Right renal cortex interstitium (tissue), 3 donors: ENCODE results near the gene CNNM4. TPM values are rescaled to one million over a fixed set of nuclear protein-coding genes. Genes with fewer than 3 reads are reported as not detected.
"Not testable (repeated sequence)": the region's sequence is repeated elsewhere in the genome, so short reads cannot be mapped to it uniquely, and the experiment has no call there.

Source experiments
- DNase-seq, 3 donors: peaks; one replicate each; pipeline ENCODE4 v3.0.0-alpha.2; 2013; ENCODE audit warnings: low read depth in 3 of 3, low spot score in 2 of 3
- polyA plus RNA-seq, 3 donors: library from polyadenylated mRNA; unstranded; fragments of 120-200 nt; gene quantifications; one replicate each; pipeline ENCODE4 v1.2.1, GENCODE V29; 2013; ENCODE audit not compliant: insufficient read length in 3 of 3

Gene CNNM4
- polyA plus RNA-seq, 3 donors: 10.9 to 13.2 (median 12.4) TPM

- no peak for DNase-seq
These were observed 27.9 kb downstream of the CNNM4 start for GRCh38 chr2:96788442-96789244.

- no peak for DNase-seq
These were observed 28.5 kb downstream of the CNNM4 start for GRCh38 chr2:96789245-96789617.

DNA sequence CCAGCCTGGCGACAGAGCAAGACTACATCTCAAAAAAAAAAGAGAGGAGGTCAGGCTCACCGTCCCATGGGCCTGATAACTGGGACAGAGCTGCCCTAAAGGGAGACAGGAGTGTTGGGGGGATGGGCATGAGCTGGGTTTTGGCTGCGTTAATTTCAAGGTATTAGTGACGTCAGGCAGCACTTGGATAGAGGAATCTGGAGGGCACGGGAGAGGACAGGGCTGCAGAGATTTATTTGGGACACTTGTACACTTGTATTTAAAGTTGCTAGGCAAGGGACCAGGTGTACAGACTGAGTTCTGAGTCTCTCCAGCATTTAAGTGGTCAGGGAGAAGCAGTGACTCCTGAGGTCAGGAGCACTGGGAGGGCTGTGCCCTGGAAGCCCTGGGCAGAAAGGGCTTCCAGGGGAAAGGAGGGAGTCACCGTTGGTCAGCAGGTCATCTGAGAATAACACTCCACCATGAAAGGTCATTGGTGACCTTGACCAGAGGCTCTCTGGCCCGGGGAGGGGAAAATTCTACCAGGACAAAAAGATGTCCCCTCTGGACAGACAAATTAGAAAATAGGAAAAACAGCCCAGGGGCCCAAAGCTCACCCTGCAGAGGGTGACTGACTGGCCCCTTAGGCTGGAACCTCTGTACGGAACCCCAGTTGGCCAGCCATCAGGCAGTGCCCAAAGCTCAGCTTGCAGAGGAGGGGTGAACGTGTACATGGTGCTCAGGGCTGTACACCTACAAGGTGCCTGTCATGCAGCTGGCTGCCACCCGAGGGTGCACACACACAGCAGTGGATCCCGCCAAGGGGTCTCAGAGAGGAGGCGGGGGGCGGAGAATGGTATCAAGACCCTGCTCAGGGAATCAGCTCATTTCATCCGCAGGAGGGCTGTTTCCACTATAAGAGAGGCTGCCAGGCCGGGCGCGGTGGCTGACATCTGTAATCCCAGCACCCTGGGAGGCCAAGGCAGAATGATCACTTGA is 32.4 kb downstream of the CNNM4 start:
- no peak for DNase-seq

DNA sequence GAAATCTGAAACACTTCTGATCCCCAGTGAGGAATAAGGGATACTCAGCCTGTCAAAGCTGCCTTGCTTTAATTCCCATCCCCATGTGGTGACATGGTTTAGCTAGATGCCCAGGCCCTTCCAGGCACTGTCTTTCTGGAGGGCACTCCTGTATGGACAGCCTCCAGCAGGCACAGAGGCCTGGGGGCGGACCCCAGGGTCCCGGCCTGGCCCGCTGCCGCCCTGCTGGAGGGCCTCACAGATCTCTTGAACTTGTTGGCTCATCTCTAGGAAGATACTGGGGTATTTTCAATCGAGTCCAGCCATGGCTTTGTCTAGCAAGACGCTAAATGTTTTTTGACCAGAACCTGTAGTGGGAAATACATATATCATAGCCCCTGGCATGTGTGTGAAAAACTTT is 34.4 kb downstream of the CNNM4 start:
- no peak for DNase-seq

DNA sequence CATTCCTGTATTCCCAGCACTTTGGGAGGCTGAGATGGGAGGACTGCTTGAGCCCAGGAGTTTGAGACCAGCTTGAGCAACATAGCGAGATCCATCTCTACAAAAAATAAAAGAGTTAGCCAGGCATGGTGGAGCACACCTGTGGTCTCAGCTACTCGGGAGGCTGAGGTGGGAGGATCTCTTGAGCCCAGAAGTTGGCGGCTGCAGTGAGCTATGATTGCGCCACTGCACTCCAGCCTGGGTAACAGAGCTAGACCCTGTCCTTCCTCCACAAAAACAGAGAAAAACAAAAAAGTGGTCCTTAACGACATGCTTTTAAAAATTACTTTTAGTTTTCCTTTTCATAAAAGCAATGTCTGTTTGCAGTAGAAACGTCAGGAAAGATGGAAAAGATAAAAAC is 35.8 kb downstream of the CNNM4 start:
- DNase-seq: not testable (repeated sequence)

GRCh38 chr2:96797066-96797625 is 36.4 kb downstream of the CNNM4 start:
- DNase-seq: no peak

GRCh38 chr2:96798733-96799622 is 38.3 kb downstream of the CNNM4 start:
- no peak for DNase-seq

GRCh38 chr2:96799623-96799935 is 38.9 kb downstream of the CNNM4 start:
- no peak for DNase-seq

GRCh38 chr2:96800061-96801004 is 39.6 kb downstream of the CNNM4 start:
- no peak for DNase-seq

GRCh38 chr2:96801005-96801785 is 40.5 kb downstream of the CNNM4 start:
- DNase-seq: no peak

DNA sequence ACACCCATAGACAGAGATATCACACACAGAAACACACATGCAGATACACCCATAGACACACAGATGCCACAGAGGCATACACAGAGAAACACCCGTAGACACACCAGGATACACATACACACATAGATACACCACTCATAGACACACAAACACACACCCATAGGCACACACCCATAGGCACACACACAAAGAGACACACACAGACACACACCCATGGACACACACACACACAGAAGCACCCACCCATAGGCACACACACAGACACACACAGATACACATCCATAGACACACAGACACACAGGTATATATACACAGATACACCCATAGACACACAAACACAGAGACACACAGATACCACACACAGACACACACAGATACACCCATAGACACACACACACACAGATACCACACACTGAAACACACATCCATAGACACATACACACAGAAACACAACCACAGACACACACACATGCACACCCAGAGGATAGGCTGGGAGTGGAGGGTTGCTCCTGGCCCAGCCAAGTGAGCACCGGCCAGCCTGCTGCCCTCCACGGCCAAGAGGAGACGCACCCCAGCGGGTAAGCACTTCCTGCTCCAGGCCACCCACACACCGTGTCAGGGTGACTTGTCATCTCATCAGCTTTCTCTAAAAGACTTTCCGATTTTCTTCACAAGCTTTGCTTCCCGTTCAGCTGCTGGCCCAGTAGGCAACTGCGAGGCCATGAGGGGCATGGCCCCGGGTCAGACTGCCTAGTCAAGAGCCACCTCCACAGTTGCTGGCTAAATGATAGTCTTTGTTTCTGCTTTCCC is 41.3 kb downstream of the CNNM4 start:
- no peak for DNase-seq

- DNase-seq: no peak
These were observed 42.0 kb downstream of the CNNM4 start for GRCh38 chr2:96802721-96803120.

GRCh38 chr2:96804986-96805385 is 44.3 kb downstream of the CNNM4 start:
- no peak for DNase-seq

GRCh38 chr2:96805946-96806345 is 45.2 kb downstream of the CNNM4 start:
- DNase-seq: not testable (repeated sequence)

- no peak for DNase-seq
These were observed 45.9 kb downstream of the CNNM4 start for GRCh38 chr2:96806468-96807126.

GRCh38 chr2:96807127-96807471 is 46.4 kb downstream of the CNNM4 start:
- DNase-seq: no peak

- no peak for DNase-seq
These were observed 47.6 kb downstream of the CNNM4 start for GRCh38 chr2:96808176-96808837.
